CD14-positive monocyte (primary cell): ENCODE data around the gene RNF26. TPM values are rescaled to one million over a fixed set of nuclear protein-coding genes. Genes with fewer than 3 reads are reported as not detected.

Experiments
- DNase-seq, 3 donors: peaks; one replicate each; pipeline ENCODE4 v3.0.0-alpha.2; 2011 to 2022
- H2AFZ ChIP-seq: 2 replicates; pipeline ENCODE4 v1.6.0; 2012; ENCODE audit warnings: mild to moderate bottlenecking, low read depth, low read length, inconsistent platforms; ENCODE audit not compliant: insufficient read depth, poor library complexity, severe bottlenecking
- H3K27ac ChIP-seq, 2 donors: 1 replicate in 1 of 2; 2 replicates in 1 of 2; pipeline ENCODE4 v1.5.1; 2012 to 2013; ENCODE audit warnings: low read length in 2 of 2, control low read depth in 1 of 2, inconsistent platforms in 1 of 2, low read depth in 1 of 2, mild to moderate bottlenecking in 1 of 2
- H3K27me3 ChIP-seq, 2 donors: one replicate each; pipeline versions ENCODE4 v1.6.0 to v1.6.1; 2011 to 2013; ENCODE audit warnings: low read length in 2 of 2; ENCODE audit not compliant: control insufficient read depth in 2 of 2, insufficient read depth in 2 of 2
- H3K36me3 ChIP-seq, 2 donors: replicated peaks in 1 of 2; 1 replicate in 1 of 2; 2 replicates in 1 of 2; pipeline versions ENCODE4 v1.5.1 to v1.6.1; 2012 to 2013; ENCODE audit warnings: low read length in 2 of 2, control low read depth in 1 of 2, inconsistent platforms in 1 of 2, mild to moderate bottlenecking in 1 of 2; ENCODE audit not compliant: insufficient read depth in 2 of 2, control insufficient read depth in 1 of 2
- H3K4me1 ChIP-seq, 2 donors: 1 replicate in 1 of 2; 2 replicates in 1 of 2; pipeline versions ENCODE4 v1.5.1 to v1.6.1; 2012 to 2013; ENCODE audit warnings: low read length in 2 of 2, control low read depth in 1 of 2, inconsistent platforms in 1 of 2, mild to moderate bottlenecking in 1 of 2, moderate library complexity in 1 of 2; ENCODE audit not compliant: insufficient read depth in 2 of 2, control insufficient read depth in 1 of 2
- H3K4me2 ChIP-seq: replicated peaks from 2 replicates; pipeline ENCODE3; 2012; ENCODE audit warnings: low read length, moderate library complexity, mild to moderate bottlenecking; ENCODE audit not compliant: poor library complexity, severe bottlenecking; ENCODE audit errors: extremely low read depth
- H3K4me3 ChIP-seq, 3 experiments: fragments of 200-600 bp in 1 of 3; sonication (generic) in 1 of 3; replicated peaks in 1 of 3; 1 replicate in 2 of 3; 2 replicates in 1 of 3; pipeline ENCODE4 v1.5.1; 2011 to 2013; ENCODE audit warnings: low read length in 3 of 3, mild to moderate bottlenecking in 3 of 3, control low read depth in 2 of 3, low read depth in 2 of 3, inconsistent platforms in 1 of 3, moderate library complexity in 1 of 3
- H3K79me2 ChIP-seq: 2 replicates; pipeline ENCODE4 v1.6.0; 2012; ENCODE audit warnings: mild to moderate bottlenecking, control low read depth, inconsistent platforms, low read length, moderate library complexity; ENCODE audit not compliant: insufficient read depth
- H3K9ac ChIP-seq: 2 replicates; pipeline ENCODE4 v1.6.0; 2017; ENCODE audit warnings: low read length, mild to moderate bottlenecking; ENCODE audit not compliant: insufficient read depth, poor library complexity, severe bottlenecking
- H3K9me3 ChIP-seq, 2 donors: replicated peaks in 1 of 2; 1 replicate in 1 of 2; 2 replicates in 1 of 2; pipeline versions ENCODE4 v1.5.1 to v1.6.1; 2012 to 2013; ENCODE audit warnings: low read length in 2 of 2, control low read depth in 1 of 2; ENCODE audit not compliant: control insufficient read depth in 1 of 2, insufficient read depth in 1 of 2
- H4K20me1 ChIP-seq: 2 replicates; pipeline ENCODE4 v1.6.0; 2012; ENCODE audit warnings: mild to moderate bottlenecking, low read length, control low read depth, moderate library complexity; ENCODE audit not compliant: insufficient read depth
- H3K27ac Mint-ChIP-seq, 7 donors: one replicate each; pipeline ENCODE4 v1.8.0; 2020; ENCODE audit warnings: mild to moderate bottlenecking in 7 of 7, mixed read lengths in 7 of 7, moderate library complexity in 6 of 7, inconsistent platforms in 2 of 7
- H3K27me3 Mint-ChIP-seq, 3 donors: one replicate each; pipeline ENCODE4 v1.8.0; 2021 to 2022; ENCODE audit warnings: low read depth in 3 of 3, mild to moderate bottlenecking in 3 of 3, mixed read lengths in 3 of 3, moderate library complexity in 3 of 3, inconsistent platforms in 1 of 3
- H3K36me3 Mint-ChIP-seq, 2 donors: one replicate each; pipeline ENCODE4 v1.8.0; 2020; ENCODE audit warnings: mixed read lengths in 2 of 2, inconsistent platforms in 1 of 2, mild to moderate bottlenecking in 1 of 2
- H3K4me1 Mint-ChIP-seq: one replicate; pipeline ENCODE4 v1.8.0; 2020; ENCODE audit warnings: mild to moderate bottlenecking, mixed read lengths
- H3K4me3 Mint-ChIP-seq, 2 donors: one replicate each; pipeline ENCODE4 v1.8.0; 2020; ENCODE audit warnings: mild to moderate bottlenecking in 2 of 2, mixed read lengths in 2 of 2, moderate library complexity in 1 of 2
- H3K9me3 Mint-ChIP-seq, 7 donors: one replicate each; pipeline ENCODE4 v1.8.0; 2020 to 2022; ENCODE audit warnings: mixed read lengths in 7 of 7, mild to moderate bottlenecking in 6 of 7, moderate library complexity in 6 of 7, inconsistent platforms in 2 of 7
- CTCF ChIP-seq: fragments of 200-600 bp; IDR thresholded peaks from one replicate; pipeline ENCODE4 v1.8.0; 2022; ENCODE audit warnings: antibody characterized with exemption, mild to moderate bottlenecking
- WGBS: methylation state at CpG from one replicate; pipeline ENCODE4 v1.1.5; 2013; ENCODE audit warnings: missing lambda C conversion rate; ENCODE audit not compliant: insufficient coverage; 5-methylcytosine and 5-hydroxymethylcytosine counted together
- intact Hi-C, 2 donors: fragments of 100-400 bp; cut with micrococcal nuclease; formaldehyde crosslinking; loops; one replicate each; pipeline versions ENCODE4 v1.15.0 to v1.15.1; 2023
- polyA plus RNA-seq, 3 donors: library from polyadenylated mRNA; depleted of rRNA in 1 of 3; unstranded in 2 of 3; stranded (reverse) in 1 of 3; fragments of 300-500 nt in 2 of 3; fragments of >200 nt in 1 of 3; fragmentation: Illumina TruSeq in 2 of 3; gene quantifications; 1 replicate in 2 of 3; 2 replicates in 1 of 3; pipeline ENCODE4 v1.2.3, GENCODE V29; 2012 to 2021

Gene RNF26
- polyA plus RNA-seq, 3 donors = 6.8 to 27.6 (median 20.5) TPM

GRCh38 chr11:119324189-119324588 lies 10.1 kb upstream of the RNF26 start:
- Histone ChIP-seq H3K27me3 (peaks cover 3 to 28% of the 10 kb centered on the region in 2 donors), H3K4me2 (no peak overlapping the region), H3K79me2 (no peaks in the 10 kb centered on the region), H3K4me3 (no peak overlapping the region), H4K20me1 (no peaks in the 10 kb centered on the region), H3K27ac (no peak overlapping the region), H2AFZ (no peak overlapping the region), H3K9ac (no peak overlapping the region), H3K36me3 (no peaks in the 10 kb centered on the region), H3K4me1 (peaks cover 20% of the 10 kb centered on the region in 2 donors), H3K9me3 (no peaks in the 10 kb centered on the region)
- WGBS = 81% methylated on average over 4 of the region's 4 CpGs
- Mint-ChIP-seq H3K27me3 (peaks cover 27 to 37% (median 33%) of the 10 kb centered on the region in 3 donors), H3K4me3 (no peak overlapping the region), H3K9me3 (peaks cover 0 to 5% (median 0%) of the 10 kb centered on the region in 7 donors), H3K36me3 (peaks cover 0 to 2% of the 10 kb centered on the region in 2 donors), H3K4me1 (peaks cover 16% of the 10 kb centered on the region), H3K27ac (no peak overlapping the region)
- TF ChIP-seq CTCF = no peak
- DNase-seq = no peak
- intact Hi-C loops = no loop called here

- Mint-ChIP-seq H3K36me3 (no peaks in the 10 kb centered on the region), H3K4me3 (no peak overlapping the region), H3K27me3 (peaks cover 10 to 14% (median 13%) of the 10 kb centered on the region in 3 donors), H3K27ac (no peak overlapping the region), H3K9me3 (peaks cover 0 to 2% (median 0%) of the 10 kb centered on the region in 7 donors), H3K4me1 (peaks cover 3% of the 10 kb centered on the region)
- Histone ChIP-seq H3K4me2 (no peak overlapping the region), H2AFZ (no peak overlapping the region), H3K27ac (no peak overlapping the region), H3K4me3 (no peak overlapping the region), H4K20me1 (no peaks in the 10 kb centered on the region), H3K79me2 (no peaks in the 10 kb centered on the region), H3K36me3 (no peaks in the 10 kb centered on the region), H3K27me3 (no peaks in the 10 kb centered on the region), H3K9me3 (no peaks in the 10 kb centered on the region), H3K4me1 (peaks cover 6 to 8% of the 10 kb centered on the region in 2 donors), H3K9ac (no peak overlapping the region)
- intact Hi-C loops = no loop called here
- no peak for DNase-seq
- TF ChIP-seq CTCF = no peak
- no CpG with 5 or more reads among the region's 2 CpGs for WGBS
Measured at GRCh38 chr11:119329320-119329719, 5.0 kb upstream of the RNF26 start.
